T47D (cell line): Measurements from ENCODE around the gene GPC5.

Source experiments
- DNase-seq, 2 experiments: peaks; one replicate each; pipeline versions ENCODE4 v3.0.0 to v3.0.0-alpha.2; 2011 to 2012; ENCODE audit warnings: low read depth in 1 of 2, low spot score in 1 of 2
- JUND ChIP-seq: IDR thresholded peaks from 2 replicates; pipeline ENCODE4 v1.6.1; 2012; ENCODE audit warnings: low read depth
- in situ Hi-C: cut with HindIII; loops from 2 replicates; pipeline ENCODE4 v1.10.0; 2016; ENCODE audit warnings: low sequenced_read_pairs, low pct_unique_long_range_greater_than_20kb

The GPC5 gene

DNA sequence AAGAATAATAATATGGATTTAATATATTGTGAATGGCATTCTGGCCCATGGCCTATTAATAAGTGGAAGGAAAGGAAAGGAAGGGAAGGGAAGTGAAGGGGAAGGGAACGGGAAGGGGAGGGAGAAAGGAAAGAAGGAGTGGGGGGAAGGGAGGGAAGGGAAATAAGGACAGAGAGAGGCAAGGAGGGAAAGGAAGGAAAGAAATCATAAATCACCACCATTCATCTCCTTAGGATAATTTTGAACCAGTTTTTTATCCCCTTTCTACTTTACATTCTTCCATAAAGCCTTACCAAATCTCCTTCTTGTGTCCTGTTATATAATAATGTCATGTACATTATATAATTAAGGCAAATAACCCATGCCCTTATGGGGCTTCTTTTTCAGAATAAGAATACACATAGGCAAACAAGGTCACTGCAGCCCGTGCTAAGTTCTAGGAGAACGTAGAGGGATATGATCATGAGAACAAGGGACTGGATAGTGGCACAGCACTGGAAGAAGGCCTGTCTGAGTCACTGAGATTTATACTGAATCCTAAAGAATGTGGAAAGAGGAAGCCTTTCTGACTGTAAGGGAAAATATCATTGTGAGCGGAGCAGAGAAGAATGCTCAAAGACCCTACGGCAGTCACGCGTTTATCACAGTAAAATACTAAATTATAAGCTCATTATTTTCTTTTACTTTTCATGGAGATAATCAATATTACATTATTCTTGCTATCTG, 1383.7 kb downstream of the GPC5 start:
- no peak for DNase-seq
- no peak for TF ChIP-seq JUND
- in situ Hi-C loops: no loop called here

DNA sequence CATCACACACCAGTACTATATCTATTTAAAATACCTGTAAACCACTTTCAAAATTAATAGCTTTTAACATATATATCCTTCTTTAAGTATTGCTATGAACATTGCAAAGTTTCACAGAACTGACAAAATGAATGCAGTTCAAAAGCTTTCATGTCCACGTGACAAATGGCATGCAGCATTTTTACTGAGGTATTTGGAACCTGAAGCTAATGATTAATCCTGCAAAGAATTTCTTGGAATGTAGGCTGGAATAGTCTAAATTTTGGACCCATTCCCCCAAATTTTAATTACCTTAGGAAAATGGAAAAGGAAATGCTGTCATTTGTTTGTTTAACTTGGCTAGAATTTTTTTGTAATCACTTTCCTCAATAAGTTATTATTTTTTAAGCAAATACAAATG, 1404.4 kb downstream of the GPC5 start:
- in situ Hi-C loops: no loop called here
- DNase-seq: no peak
- no peak for TF ChIP-seq JUND

DNA sequence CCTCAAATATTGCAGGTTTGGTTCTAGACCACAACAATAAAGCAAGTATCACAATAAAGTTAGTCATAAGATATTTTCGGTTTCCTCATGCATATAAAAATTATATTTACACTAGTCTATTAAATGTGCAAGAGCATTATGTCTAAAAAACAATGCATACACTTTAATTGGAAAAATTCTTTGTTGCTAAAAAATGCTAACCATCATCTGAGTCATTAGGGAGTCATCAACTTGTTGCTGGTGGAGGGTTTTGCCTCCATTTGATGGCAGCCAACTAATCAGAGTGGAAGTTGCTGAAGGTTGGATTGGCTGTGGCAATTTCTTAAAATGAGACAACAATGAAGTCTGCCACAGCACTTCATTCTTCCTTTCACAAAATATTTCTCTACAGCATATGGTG, 1405.9 kb downstream of the GPC5 start:
- in situ Hi-C loops: no loop called here
- no peak for DNase-seq
- TF ChIP-seq JUND: no peak

DNA sequence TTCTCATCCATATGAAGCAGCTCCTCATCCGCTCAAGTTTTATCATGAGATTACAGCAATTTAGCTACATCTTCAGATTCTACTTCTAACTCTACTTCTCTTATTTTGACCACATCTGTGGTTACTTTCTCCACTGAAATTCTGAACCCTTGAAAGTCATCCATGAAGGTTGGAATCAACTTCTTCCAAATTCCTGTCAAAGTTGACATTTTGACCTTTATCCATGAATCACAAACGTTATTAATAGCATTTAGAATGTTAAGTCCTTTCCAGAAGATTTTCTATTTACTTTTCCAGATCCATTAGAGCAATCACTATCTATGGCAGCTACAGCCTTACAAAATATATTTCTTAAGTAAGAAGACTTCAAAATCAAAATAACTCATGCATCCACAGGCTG, 1406.5 kb downstream of the GPC5 start:
- DNase-seq: no peak
- no peak for TF ChIP-seq JUND
- in situ Hi-C loops: no loop called here

DNA sequence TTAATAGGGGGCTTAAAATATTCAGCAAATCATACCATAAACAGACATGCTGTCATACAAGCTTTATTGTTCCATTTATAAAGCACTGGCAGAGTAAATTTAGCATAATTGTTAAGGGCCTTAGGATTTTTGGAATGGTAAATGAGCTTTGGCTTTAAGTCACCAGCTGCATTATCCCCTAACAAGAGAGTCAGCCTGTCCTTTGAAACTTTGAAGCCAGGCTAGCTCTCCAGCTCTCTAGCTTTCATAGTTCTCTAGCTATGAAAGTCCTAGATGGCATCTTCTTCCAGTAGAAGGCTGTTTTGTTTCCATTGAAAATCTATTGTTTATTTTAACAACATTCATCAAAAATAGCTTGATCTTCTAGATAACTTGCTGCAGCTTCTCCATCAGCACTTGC, 1407.3 kb downstream of the GPC5 start:
- in situ Hi-C loops: no loop called here
- TF ChIP-seq JUND: no peak
- no peak for DNase-seq

DNA sequence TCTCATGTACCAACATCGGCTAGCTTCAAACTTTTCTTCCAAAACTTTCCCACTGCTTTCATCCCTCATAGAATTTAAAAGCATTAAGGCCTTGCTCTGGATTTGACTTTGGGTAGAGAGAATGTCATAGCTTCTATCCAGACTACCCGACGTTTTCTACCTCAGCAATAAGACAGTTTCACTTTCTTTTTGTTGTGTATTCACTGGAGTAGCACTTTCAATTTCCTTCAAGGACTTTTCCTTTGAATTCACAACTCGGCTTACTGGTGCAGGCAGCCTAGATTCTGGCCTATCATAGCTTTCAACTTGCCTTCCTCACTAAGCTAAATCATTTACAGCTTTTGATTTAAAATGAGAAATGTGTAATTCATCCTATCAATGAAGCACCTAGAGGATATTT, 1407.8 kb downstream of the GPC5 start:
- DNase-seq: peak; percentile 13 to 59
- in situ Hi-C loops: no loop called here
- no peak for TF ChIP-seq JUND

DNA sequence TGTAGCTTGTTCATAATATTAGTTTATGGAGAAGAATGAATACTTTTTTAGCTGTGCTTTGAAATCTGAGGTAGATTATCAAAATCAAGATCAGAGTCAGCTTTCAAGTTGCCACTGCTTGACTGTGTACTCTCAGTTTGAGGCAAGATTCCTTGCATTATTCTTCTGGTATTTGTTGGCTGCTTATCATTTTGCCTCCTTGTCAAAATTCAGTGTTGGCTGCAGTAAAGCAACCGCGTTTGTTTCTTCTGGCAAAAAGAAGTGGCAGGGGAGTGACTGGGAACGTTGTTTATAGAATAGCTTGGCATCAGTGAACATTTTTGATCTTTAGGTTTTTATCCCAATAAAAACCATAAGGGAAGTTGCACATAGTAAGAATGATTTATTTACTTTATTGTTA, 1408.9 kb downstream of the GPC5 start:
- DNase-seq: no peak
- in situ Hi-C loops: no loop called here
- TF ChIP-seq JUND: no peak

DNA sequence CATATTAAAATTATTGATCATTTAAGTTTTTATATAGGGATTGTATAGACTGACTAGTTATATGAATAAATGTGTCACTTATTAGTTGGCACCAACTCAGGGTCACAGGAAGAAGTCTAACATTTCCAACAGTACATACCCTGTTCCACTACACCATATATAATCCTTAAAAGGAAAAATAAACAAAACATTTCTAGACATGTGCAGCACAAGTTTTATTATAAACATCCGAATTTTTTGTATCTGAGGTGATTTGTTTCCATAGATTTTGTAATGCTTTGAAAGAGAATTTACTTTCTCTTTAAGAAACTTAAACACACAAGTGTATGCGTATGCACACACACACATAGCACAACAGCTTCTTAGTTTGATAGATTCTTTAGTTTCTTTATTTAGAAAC, 1409.5 kb downstream of the GPC5 start:
- in situ Hi-C loops: no loop called here
- TF ChIP-seq JUND: no peak
- no peak for DNase-seq

DNA sequence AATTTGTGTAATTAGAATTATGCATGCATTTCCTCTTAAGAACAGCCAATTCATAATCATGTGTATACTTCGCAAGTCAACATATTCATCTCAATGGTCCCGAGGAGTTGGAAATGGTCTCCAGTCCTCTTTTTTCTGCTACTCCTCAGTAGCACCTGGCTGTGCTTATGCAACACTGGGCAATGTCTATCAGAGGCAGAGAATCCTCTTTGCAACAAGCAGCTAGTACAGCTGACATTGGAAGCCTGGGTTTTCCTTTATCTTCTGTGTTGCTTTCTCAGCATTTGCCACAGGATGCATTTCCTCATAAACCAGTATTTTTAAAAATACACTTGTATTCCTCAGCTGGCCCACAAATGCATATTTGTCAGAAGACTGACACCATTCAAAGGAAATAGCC, 1422.9 kb downstream of the GPC5 start:
- in situ Hi-C loops: no loop called here
- DNase-seq: no peak
- no peak for TF ChIP-seq JUND

DNA sequence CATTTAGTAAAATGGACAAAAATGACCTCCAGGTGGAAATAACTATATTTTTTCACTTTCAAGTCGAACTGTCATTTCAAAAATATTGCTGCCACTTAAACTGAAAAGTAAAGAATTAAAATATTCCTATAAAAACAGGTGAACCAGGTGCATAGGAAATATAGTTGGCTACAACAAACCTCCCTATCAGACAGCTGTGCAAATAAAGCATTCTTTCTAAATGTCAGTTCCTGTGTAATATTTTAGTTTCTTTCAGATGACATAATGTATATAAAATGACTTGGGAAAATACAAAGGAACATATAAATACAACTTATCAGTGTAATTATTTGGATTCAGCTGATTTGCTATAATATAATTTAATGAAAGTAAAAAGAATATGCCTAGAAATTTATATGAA, 1424.6 kb downstream of the GPC5 start:
- in situ Hi-C loops: no loop called here
- no peak for TF ChIP-seq JUND
- no peak for DNase-seq

DNA sequence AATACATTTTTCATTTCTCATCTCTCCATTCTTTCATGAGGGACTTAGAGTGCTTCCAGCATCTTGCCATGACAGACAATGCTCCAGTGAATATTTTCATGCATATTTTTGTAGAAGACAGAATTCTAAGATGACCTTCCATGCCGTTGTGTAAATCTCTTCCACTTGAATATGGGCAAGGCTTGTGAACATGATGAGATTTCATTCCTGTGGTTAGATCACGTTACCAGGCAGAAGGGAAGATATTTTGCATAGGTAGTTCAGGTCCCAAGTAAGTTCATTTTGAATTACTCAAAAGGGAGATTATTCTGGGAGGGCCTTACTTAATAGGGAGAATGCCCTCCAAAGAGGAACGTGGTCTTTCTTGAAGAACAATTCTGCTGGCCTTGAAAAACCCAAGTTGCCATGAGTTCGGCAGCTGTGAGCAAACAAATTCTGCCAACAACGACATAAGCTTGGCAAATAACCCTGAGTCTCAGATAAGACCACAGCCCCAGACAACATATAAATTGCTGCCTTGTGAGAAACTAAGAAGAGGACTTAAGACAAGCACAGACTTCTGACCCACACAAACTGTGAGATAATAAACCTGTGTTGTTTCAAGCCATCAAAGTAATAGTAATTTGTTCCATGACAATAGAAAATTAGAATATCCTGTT, 1427.6 kb downstream of the GPC5 start:
- in situ Hi-C loops: no loop called here
- DNase-seq: no peak
- no peak for TF ChIP-seq JUND

DNA sequence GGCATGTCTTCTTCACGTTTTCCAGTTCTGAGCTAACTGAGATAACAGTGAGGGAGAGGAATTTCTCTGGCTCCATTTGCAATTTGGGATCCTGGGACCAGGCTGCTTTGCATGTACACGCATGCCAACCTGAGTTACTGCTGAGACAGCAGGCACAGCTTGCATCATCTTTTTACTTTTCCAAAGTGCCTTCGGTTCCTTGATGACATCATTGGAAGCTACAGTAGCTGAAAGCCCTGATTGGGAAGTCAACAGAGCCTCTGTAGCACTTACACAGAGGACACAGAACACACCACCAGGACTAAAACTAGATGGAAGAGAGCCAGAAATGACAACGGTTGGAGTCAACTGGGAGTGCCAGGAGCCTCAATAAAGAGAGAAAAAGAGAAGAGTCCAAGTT, 1429.1 kb downstream of the GPC5 start:
- in situ Hi-C loops: no loop called here
- DNase-seq: no peak
- TF ChIP-seq JUND: no peak

DNA sequence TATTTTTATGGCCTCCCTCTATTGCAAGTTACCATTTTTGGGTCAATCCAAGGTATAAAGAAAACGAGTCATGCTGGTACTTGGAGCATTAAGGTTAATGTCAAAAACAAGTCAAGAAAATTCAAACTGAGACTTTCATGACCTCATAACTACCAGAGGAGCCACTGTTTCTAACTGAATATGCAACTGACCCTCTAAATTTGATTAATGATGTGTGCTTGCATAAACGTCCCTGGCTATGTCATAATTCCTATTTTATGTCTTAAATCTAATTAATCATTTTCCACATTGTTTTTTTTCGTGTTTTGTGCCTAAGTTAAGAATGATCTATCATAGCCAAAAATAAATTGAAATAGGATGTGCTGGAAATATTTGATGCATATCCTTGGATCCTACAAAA, 1431.5 kb downstream of the GPC5 start:
- no peak for TF ChIP-seq JUND
- DNase-seq: no peak
- in situ Hi-C loops: no loop called here

DNA sequence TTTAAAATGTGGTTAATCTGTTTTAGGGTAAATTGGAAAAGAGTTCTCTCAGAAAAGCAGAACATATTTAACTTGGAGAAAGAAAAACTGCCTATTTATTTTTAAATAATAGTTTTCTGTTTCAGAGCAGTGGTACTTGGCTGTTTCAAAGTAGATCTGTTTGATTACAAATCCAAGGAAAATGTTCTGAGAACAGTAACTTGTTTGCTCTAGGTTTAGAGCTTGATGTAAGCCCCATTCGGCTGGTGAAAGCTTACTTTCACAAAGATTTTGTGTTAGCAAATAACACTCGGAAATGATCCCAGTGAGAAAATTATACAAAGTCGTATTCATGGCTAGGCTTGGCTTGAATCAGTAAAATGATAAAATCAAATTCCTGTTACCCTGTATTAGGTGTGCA, 1432.4 kb downstream of the GPC5 start:
- TF ChIP-seq JUND: no peak
- in situ Hi-C loops: no loop called here
- DNase-seq: no peak
